K562 (cell line): ENCODE results near the gene DEGS1. TPM values are rescaled to one million over a fixed set of nuclear protein-coding genes. Genes with fewer than 3 reads are reported as not detected.

ENCODE experiments used
- DPF2 ChIP-seq: fragments of 450-650 bp; IDR thresholded peaks from 2 replicates; pipeline ENCODE4 v1.6.1; 2016
- ID3 ChIP-seq, 2 experiments: fragments of 250-450 bp in 1 of 2; fragments of 450-650 bp in 1 of 2; sonication (Bioruptor Pico) in 1 of 2; IDR thresholded peaks; 2 replicates each; pipeline versions ENCODE4 v1.6.1 to v1.8.0; 2016 to 2021; ENCODE audit warnings: mild to moderate bottlenecking in 2 of 2, moderate library complexity in 2 of 2, missing compliant biosample characterization in 1 of 2, missing genetic modification characterization in 1 of 2
- KDM1A ChIP-seq, 2 experiments: fragments of 450-650 bp; IDR thresholded peaks; 2 replicates each; pipeline ENCODE4 v1.6.1; 2016; ENCODE audit warnings: mild to moderate bottlenecking in 2 of 2
- KDM4B ChIP-seq, 2 experiments: fragments of 450-650 bp in 1 of 2; sonication (generic) in 1 of 2; IDR thresholded peaks; 2 replicates each; pipeline ENCODE4 v1.6.1; 2016 to 2017; ENCODE audit warnings: borderline replicate concordance in 2 of 2, antibody characterized with exemption in 1 of 2, low read depth in 1 of 2, mild to moderate bottlenecking in 1 of 2
- SMARCA4 ChIP-seq: fragments of 450-650 bp; IDR thresholded peaks from 2 replicates; pipeline ENCODE4 v1.6.1; 2016
- SMARCE1 ChIP-seq: fragments of 450-650 bp; IDR thresholded peaks from 2 replicates; pipeline ENCODE4 v1.7.1; 2016; ENCODE audit warnings: mild to moderate bottlenecking
- ZNF586 ChIP-seq: fragments of 450-650 bp; formaldehyde crosslinking; conservative IDR thresholded peaks from 2 replicates; pipeline ENCODE4 v1.4.0; 2020; ENCODE audit warnings: mild to moderate bottlenecking, moderate library complexity
- ZNF609 ChIP-seq: sonication (generic); formaldehyde crosslinking; IDR thresholded peaks from 2 replicates; pipeline ENCODE4 v1.8.1; 2023; ENCODE audit warnings: missing genetic modification reagents, mild to moderate bottlenecking, borderline replicate concordance
- ZNF79 ChIP-seq: fragments of 250-450 bp; sonication (Bioruptor Pico); IDR thresholded peaks from 2 replicates; pipeline ENCODE4 v1.4.0; 2020; ENCODE audit warnings: low read depth, mild to moderate bottlenecking, moderate library complexity
- polyA plus RNA-seq, 8 experiments: library from polyadenylated mRNA; depleted of rRNA in 4 of 8; stranded (reverse) in 5 of 8; unstranded in 3 of 8; fragments of >200 nt; fragmentation: Nextera tagmentation in 2 of 8; fragmentation: Illumina TruSeq in 1 of 8; extraction: Ambion mirVana in 2 of 8; extraction: Trizol in 1 of 8; gene quantifications; 2 replicates each; pipeline versions ENCODE4 v1.2.1 to v1.2.3, GENCODE V29; 2011 to 2014; ENCODE audit warnings: inconsistent platforms in 1 of 8, missing spikeins in 1 of 8
- total RNA-seq, 7 experiments: library from RNA; depleted of rRNA in 6 of 7; stranded (reverse); fragments of >200 nt in 6 of 7; fragmentation: Illumina TruSeq in 2 of 7; extraction: Trizol in 2 of 7; gene quantifications; 2 replicates each; pipeline versions ENCODE4 v1.2.1 to v1.2.3, GENCODE V29; 2011 to 2021; ENCODE audit warnings: low replicate concordance in 1 of 7
- TF ChIP-seq, protein P1 (sequence below): fragments of 450-650 bp; formaldehyde crosslinking; IDR thresholded peaks from 2 replicates; pipeline ENCODE4 v1.4.0; 2022; ENCODE audit warnings: missing genetic modification characterization
- TF ChIP-seq, protein P2 (sequence below): sonication (generic); IDR thresholded peaks from 2 replicates; pipeline ENCODE4 v1.6.1; 2016

Gene DEGS1
- total and polyA plus RNA-seq, 9 of the 15 experiments (the other 6 are each of a cell fraction or from before 2014, with no cell fraction given) = 12.3 to 95.0 (median 38.8) TPM

- peak in 1 of 2 experiments; percentile 31; a peak in 1 of 4 replicates for TF ChIP-seq KDM4B (IDR thresholded peaks at IDR 0.05; ENCODE audit: borderline replicate concordance in 2 of 2, low read depth in 1 of 2)
- TF ChIP-seq DPF2 = 0 out of 2 replicates have a peak, but pooled peaks have one; percentile 18
- no peak for TF ChIP-seq ZNF79 (CRISPR knock-in tag)
- TF ChIP-seq, protein P1, sequence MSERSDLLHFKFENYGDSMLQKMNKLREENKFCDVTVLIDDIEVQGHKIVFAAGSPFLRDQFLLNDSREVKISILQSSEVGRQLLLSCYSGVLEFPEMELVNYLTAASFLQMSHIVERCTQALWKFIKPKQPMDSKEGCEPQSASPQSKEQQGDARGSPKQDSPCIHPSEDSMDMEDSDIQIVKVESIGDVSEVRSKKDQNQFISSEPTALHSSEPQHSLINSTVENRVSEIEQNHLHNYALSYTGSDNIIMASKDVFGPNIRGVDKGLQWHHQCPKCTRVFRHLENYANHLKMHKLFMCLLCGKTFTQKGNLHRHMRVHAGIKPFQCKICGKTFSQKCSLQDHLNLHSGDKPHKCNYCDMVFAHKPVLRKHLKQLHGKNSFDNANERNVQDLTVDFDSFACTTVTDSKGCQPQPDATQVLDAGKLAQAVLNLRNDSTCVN (CRISPR knock-in tag) = no peak
- TF ChIP-seq ID3 (CRISPR knock-in tag; IDR thresholded peaks at IDR 0.05) = no peak
- TF ChIP-seq ID3 (tag; IDR thresholded peaks at IDR 0.05) = 0 out of 2 replicates have a peak, but pooled peaks have one; percentile 24
- peak; percentile 53 to 75; a peak in 3 of 4 replicates for TF ChIP-seq KDM1A (IDR thresholded peaks at IDR 0.05)
- TF ChIP-seq ZNF586 (CRISPR knock-in tag) = no peak
- TF ChIP-seq, protein P2, sequence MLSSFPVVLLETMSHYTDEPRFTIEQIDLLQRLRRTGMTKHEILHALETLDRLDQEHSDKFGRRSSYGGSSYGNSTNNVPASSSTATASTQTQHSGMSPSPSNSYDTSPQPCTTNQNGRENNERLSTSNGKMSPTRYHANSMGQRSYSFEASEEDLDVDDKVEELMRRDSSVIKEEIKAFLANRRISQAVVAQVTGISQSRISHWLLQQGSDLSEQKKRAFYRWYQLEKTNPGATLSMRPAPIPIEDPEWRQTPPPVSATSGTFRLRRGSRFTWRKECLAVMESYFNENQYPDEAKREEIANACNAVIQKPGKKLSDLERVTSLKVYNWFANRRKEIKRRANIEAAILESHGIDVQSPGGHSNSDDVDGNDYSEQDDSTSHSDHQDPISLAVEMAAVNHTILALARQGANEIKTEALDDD = peak; percentile 88
- no peak for TF ChIP-seq ZNF609 (CRISPR knock-in tag)
- TF ChIP-seq SMARCA4 = peak; percentile 37; the same call in 1 of the 2 replicates
- TF ChIP-seq SMARCE1 = peak; percentile 58; the same call in 1 of the 2 replicates
Observed at GRCh38 chr1:224213438-224214119, 30.5 kb downstream of the DEGS1 start (continued).
